HepG2 (cell line): Measurements from ENCODE around the gene HES7. TPM values are rescaled to one million over a fixed set of nuclear protein-coding genes. Genes with fewer than 3 reads are reported as not detected.
A peak's percentile ranks its signal among the peaks of the same experiment; 100 is the strongest.

Source experiments
- ATF7 ChIP-seq, 2 experiments: fragments of 450-650 bp in 1 of 2; sonication (generic) in 1 of 2; formaldehyde crosslinking in 1 of 2; IDR thresholded peaks; 2 replicates each; pipeline versions ENCODE4 v1.4.0 to v1.6.1; 2016 to 2020; ENCODE audit warnings: antibody characterized with exemption in 1 of 2, mild to moderate bottlenecking in 1 of 2, missing genetic modification reagents in 1 of 2
- BRD4 ChIP-seq: sonication (generic); formaldehyde crosslinking; IDR thresholded peaks from 2 replicates; pipeline ENCODE4 v1.4.0; 2020; ENCODE audit warnings: missing genetic modification reagents
- FLYWCH1 ChIP-seq: sonication (generic); formaldehyde crosslinking; IDR thresholded peaks from 2 replicates; pipeline ENCODE4 v1.8.1; 2023; ENCODE audit warnings: mild to moderate bottlenecking, missing genetic modification reagents
- GZF1 ChIP-seq: sonication (generic); formaldehyde crosslinking; IDR thresholded peaks from 2 replicates; pipeline ENCODE4 v1.5.1; 2020; ENCODE audit warnings: mild to moderate bottlenecking, missing genetic modification reagents
- HMG20A ChIP-seq: IDR thresholded peaks from 2 replicates; pipeline ENCODE4 v1.6.1; 2016; ENCODE audit warnings: borderline replicate concordance
- HNRNPUL1 ChIP-seq: fragments of 200-400 bp; formaldehyde crosslinking; IDR thresholded peaks from 2 replicates; pipeline ENCODE4 v1.6.1; 2017; ENCODE audit warnings: low read depth, mild to moderate bottlenecking, low read length, moderate library complexity
- HOXA3 ChIP-seq: sonication (generic); formaldehyde crosslinking; IDR thresholded peaks from 2 replicates; pipeline ENCODE4 v1.5.0; 2020; ENCODE audit warnings: missing genetic modification reagents
- JUND ChIP-seq: sonication (generic); formaldehyde crosslinking; IDR thresholded peaks from 2 replicates; pipeline ENCODE4 v1.8.0; 2022; ENCODE audit warnings: mild to moderate bottlenecking, missing genetic modification reagents
- KDM1A ChIP-seq: IDR thresholded peaks from 2 replicates; pipeline ENCODE4 v1.6.1; 2016; ENCODE audit warnings: missing compliant biosample characterization
- MIXL1 ChIP-seq: IDR thresholded peaks from 2 replicates; pipeline ENCODE4 v1.6.1; 2016
- NR3C1 ChIP-seq: sonication (generic); formaldehyde crosslinking; IDR thresholded peaks from 2 replicates; pipeline ENCODE4 v1.4.0; 2020; ENCODE audit warnings: missing genetic modification reagents
- RORA ChIP-seq: sonication (generic); formaldehyde crosslinking; IDR thresholded peaks from 2 replicates; pipeline ENCODE4 v1.5.0; 2020; ENCODE audit warnings: mild to moderate bottlenecking, missing genetic modification reagents, moderate library complexity
- RXRB ChIP-seq: IDR thresholded peaks from 2 replicates; pipeline ENCODE4 v1.6.1; 2016; ENCODE audit warnings: borderline replicate concordance, missing genetic modification reagents, missing compliant biosample characterization
- SMAD9 ChIP-seq: sonication (generic); formaldehyde crosslinking; IDR thresholded peaks from 2 replicates; pipeline ENCODE4 v1.5.1; 2020; ENCODE audit warnings: mild to moderate bottlenecking, missing genetic modification reagents
- SRSF9 ChIP-seq: fragments of 200-400 bp; formaldehyde crosslinking; IDR thresholded peaks from 2 replicates; pipeline ENCODE4 v1.6.1; 2018; ENCODE audit warnings: borderline replicate concordance, mild to moderate bottlenecking, low read depth, low read length; ENCODE audit not compliant: insufficient read depth, poor library complexity, severe bottlenecking
- ZBTB3 ChIP-seq: sonication (generic); formaldehyde crosslinking; IDR thresholded peaks from 2 replicates; pipeline ENCODE4 v1.4.0; 2020; ENCODE audit warnings: low read depth, mild to moderate bottlenecking, moderate library complexity, missing genetic modification reagents, borderline replicate concordance
- ZNF225 ChIP-seq: sonication (generic); formaldehyde crosslinking; IDR thresholded peaks from 2 replicates; pipeline ENCODE4 v1.4.0; 2020; ENCODE audit warnings: mild to moderate bottlenecking, missing genetic modification reagents
- ZNF251 ChIP-seq: sonication (generic); formaldehyde crosslinking; IDR thresholded peaks from 2 replicates; pipeline ENCODE4 v1.9.0; 2021; ENCODE audit warnings: mild to moderate bottlenecking, missing genetic modification reagents
- ZNF256 ChIP-seq: sonication (generic); formaldehyde crosslinking; conservative IDR thresholded peaks from 2 replicates; pipeline ENCODE4 v1.4.0; 2020; ENCODE audit warnings: missing genetic modification reagents
- ZNF354B ChIP-seq: sonication (generic); formaldehyde crosslinking; IDR thresholded peaks from 2 replicates; pipeline ENCODE4 v1.8.0; 2022; ENCODE audit warnings: mild to moderate bottlenecking, missing genetic modification reagents
- ZNF431 ChIP-seq: sonication (generic); formaldehyde crosslinking; IDR thresholded peaks from 2 replicates; pipeline ENCODE4 v1.9.0; 2022; ENCODE audit warnings: missing genetic modification reagents, low read depth, mild to moderate bottlenecking, borderline replicate concordance
- ZNF562 ChIP-seq: sonication (generic); formaldehyde crosslinking; IDR thresholded peaks from 2 replicates; pipeline ENCODE4 v1.8.0; 2022; ENCODE audit warnings: missing genetic modification reagents, borderline replicate concordance
- ZNF75D ChIP-seq: sonication (generic); formaldehyde crosslinking; IDR thresholded peaks from 2 replicates; pipeline ENCODE4 v1.8.1; 2023; ENCODE audit warnings: missing genetic modification reagents, mild to moderate bottlenecking, borderline replicate concordance
- polyA plus RNA-seq, 8 experiments: library from polyadenylated mRNA; depleted of rRNA in 3 of 8; stranded (reverse) in 7 of 8; unstranded in 1 of 8; fragments of >200 nt; fragmentation: Illumina TruSeq in 4 of 8; extraction: Trizol in 4 of 8; gene quantifications; 2 replicates each; pipeline versions ENCODE4 v1.2.1 to v1.2.3, GENCODE V29; 2011 to 2016; ENCODE audit warnings: low read depth in 4 of 8, missing spikeins in 1 of 8, mixed read lengths in 1 of 8; ENCODE audit not compliant: insufficient read depth in 1 of 8
- total RNA-seq, 5 experiments: library from RNA; depleted of rRNA; stranded (reverse); fragments of >200 nt; fragmentation: Illumina TruSeq; extraction: Trizol; gene quantifications; 2 replicates each; pipeline ENCODE4 v1.2.3, GENCODE V29; 2016; ENCODE audit warnings: low read depth in 1 of 5
- TF ChIP-seq, protein P1 (sequence below): IDR thresholded peaks from 2 replicates; pipeline ENCODE4 v1.6.1; 2016
- TF ChIP-seq, protein P2 (sequence below): sonication (generic); formaldehyde crosslinking; IDR thresholded peaks from 2 replicates; pipeline ENCODE4 v1.4.0; 2020; ENCODE audit warnings: missing genetic modification reagents, borderline replicate concordance
- TF ChIP-seq, protein P3 (sequence below): sonication (generic); formaldehyde crosslinking; IDR thresholded peaks from 2 replicates; pipeline ENCODE4 v1.4.0; 2020; ENCODE audit warnings: missing genetic modification reagents, mild to moderate bottlenecking, borderline replicate concordance

Gene HES7
- total and polyA plus RNA-seq, 2 of the 13 experiments (the other 11 are each of a cell fraction or from before 2014, with no cell fraction given): not detected

DNA sequence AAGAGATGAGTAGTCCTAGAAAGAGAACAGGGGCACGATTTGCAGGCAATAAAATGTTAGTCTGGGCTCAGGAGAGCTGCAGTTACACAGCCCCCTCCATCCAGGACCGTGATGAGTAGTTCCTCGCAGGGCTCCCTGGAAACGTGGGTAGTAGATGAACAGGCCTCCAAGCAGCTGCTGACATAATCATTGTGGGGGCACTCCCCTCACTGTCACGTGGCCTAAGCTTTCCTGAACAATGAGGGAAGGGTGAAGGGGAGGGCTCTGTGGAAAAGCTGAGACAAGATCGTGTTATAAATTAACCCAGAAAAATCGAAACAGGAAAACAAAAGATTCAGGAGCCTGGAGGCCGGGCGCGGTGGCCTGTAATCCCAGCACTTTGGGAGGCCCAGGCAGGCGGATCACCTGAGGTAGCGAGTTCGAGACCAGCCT is 29.6 kb upstream of the HES7 start (continued):
- TF ChIP-seq ATF7 (IDR thresholded peaks at IDR 0.05) (no peak), ATF7 (CRISPR knock-in tag; IDR thresholded peaks at IDR 0.05) (peak; percentile 33; the same call in 1 of the 2 replicates), HNRNPUL1 (no peak), ZNF431 (no peak), BRD4 (CRISPR knock-in tag) (no peak), ZNF256 (CRISPR knock-in tag) (no peak), SMAD9 (CRISPR knock-in tag) (no peak), ZNF225 (no peak), MIXL1 (CRISPR knock-in tag) (peak; percentile 21; the same call in 1 of the 2 replicates), KDM1A (CRISPR knock-in tag) (no peak), ZNF251 (no peak), ZNF562 (CRISPR knock-in tag) (no peak), SRSF9 (no peak), NR3C1 (CRISPR knock-in tag) (no peak), ZBTB3 (no peak), RORA (no peak), FLYWCH1 (CRISPR knock-in tag) (no peak), HOXA3 (CRISPR knock-in tag) (peak; percentile 30; the same call in 1 of the 2 replicates), ZNF354B (CRISPR knock-in tag) (no peak), GZF1 (no peak), RXRB (CRISPR knock-in tag) (0 out of 2 replicates have a peak, but pooled peaks have one; percentile 32), HMG20A (no peak; the same call in 1 of the 2 replicates), ZNF75D (no peak), JUND (peak; percentile 43; the same call in 1 of the 2 replicates)
- TF ChIP-seq, protein P1, sequence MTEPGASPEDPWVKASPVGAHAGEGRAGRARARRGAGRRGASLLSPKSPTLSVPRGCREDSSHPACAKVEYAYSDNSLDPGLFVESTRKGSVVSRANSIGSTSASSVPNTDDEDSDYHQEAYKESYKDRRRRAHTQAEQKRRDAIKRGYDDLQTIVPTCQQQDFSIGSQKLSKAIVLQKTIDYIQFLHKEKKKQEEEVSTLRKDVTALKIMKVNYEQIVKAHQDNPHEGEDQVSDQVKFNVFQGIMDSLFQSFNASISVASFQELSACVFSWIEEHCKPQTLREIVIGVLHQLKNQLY: peak; percentile 68; the same call in 1 of the 2 replicates
- TF ChIP-seq, protein P2, sequence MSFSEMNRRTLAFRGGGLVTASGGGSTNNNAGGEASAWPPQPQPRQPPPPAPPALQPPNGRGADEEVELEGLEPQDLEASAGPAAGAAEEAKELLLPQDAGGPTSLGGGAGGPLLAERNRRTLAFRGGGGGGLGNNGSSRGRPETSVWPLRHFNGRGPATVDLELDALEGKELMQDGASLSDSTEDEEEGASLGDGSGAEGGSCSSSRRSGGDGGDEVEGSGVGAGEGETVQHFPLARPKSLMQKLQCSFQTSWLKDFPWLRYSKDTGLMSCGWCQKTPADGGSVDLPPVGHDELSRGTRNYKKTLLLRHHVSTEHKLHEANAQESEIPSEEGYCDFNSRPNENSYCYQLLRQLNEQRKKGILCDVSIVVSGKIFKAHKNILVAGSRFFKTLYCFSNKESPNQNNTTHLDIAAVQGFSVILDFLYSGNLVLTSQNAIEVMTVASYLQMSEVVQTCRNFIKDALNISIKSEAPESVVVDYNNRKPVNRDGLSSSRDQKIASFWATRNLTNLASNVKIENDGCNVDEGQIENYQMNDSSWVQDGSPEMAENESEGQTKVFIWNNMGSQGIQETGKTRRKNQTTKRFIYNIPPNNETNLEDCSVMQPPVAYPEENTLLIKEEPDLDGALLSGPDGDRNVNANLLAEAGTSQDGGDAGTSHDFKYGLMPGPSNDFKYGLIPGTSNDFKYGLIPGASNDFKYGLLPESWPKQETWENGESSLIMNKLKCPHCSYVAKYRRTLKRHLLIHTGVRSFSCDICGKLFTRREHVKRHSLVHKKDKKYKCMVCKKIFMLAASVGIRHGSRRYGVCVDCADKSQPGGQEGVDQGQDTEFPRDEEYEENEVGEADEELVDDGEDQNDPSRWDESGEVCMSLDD (CRISPR knock-in tag): no peak
- TF ChIP-seq, protein P3, sequence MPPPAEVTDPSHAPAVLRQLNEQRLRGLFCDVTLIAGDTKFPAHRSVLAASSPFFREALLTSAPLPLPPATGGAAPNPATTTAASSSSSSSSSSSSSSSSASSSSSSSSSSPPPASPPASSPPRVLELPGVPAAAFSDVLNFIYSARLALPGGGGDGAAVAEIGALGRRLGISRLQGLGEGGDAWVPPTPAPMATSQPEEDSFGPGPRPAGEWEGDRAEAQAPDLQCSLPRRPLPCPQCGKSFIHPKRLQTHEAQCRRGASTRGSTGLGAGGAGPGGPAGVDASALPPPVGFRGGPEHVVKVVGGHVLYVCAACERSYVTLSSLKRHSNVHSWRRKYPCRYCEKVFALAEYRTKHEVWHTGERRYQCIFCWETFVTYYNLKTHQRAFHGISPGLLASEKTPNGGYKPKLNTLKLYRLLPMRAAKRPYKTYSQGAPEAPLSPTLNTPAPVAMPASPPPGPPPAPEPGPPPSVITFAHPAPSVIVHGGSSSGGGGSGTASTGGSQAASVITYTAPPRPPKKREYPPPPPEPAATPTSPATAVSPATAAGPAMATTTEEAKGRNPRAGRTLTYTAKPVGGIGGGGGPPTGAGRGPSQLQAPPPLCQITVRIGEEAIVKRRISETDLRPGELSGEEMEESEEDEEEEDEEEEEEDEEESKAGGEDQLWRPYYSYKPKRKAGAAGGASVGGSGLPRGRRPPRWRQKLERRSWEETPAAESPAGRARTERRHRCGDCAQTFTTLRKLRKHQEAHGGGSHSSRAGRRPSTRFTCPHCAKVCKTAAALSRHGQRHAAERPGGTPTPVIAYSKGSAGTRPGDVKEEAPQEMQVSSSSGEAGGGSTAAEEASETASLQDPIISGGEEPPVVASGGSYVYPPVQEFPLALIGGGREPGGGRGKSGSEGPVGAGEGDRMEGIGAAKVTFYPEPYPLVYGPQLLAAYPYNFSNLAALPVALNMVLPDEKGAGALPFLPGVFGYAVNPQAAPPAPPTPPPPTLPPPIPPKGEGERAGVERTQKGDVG (CRISPR knock-in tag): no peak
